ENCODE measurements around the gene CS.

GRCh38 chr12:56300644-56301464 is 724 bp upstream of the CS start:
- TF ChIP-seq CTCF (IDR thresholded peaks at IDR 0.05) (no peak), POLR2A (IDR thresholded peaks at IDR 0.05) (no peak), POLR2AphosphoS5 (IDR thresholded peaks at IDR 0.05) (no peak), EP300 (IDR thresholded peaks at IDR 0.05) (no peak)
